ENCODE data around the gene TMEM9B.

Gene TMEM9B

DNA sequence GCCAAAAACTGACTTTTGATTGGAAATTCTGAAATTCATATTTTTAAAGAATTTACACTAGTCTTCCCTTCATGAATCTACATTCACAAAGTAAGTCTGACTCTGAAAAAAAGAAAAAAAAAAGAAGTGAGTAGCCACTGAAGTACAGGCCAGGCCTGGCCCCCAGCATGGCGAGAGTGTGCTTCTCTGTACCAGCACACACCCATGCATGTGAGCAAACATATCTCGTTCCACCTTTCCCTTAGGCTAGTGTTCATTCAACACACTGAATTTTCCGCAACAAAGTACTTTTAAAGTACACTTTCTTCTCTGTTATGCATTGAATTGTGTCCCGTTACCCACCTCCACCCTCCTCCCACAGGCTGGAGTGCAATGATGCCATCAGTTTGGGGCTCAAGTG lies 36.0 kb downstream of the TMEM9B start:
- no peak for DNase-seq

DNA sequence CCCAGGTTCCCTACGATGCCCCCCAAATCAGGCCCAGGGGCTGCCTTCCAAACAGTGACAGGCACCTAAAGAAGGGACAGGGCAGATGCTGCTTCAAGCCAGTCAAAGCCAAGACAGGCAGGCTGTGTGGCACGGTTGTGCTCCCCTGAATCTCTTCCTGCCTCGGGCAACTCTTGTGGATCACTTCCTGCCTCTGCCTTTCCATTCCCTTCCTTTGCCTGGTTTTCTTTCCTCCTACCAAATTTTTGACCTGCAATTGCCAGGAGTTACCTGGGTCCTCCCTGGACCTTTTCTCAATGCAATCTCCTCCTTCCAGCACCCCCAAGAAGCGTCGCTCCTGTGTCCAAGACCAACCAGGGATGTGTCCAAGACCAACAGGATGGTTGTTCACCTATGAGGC lies 37.0 kb downstream of the TMEM9B start:
- DNase-seq: no peak

DNA sequence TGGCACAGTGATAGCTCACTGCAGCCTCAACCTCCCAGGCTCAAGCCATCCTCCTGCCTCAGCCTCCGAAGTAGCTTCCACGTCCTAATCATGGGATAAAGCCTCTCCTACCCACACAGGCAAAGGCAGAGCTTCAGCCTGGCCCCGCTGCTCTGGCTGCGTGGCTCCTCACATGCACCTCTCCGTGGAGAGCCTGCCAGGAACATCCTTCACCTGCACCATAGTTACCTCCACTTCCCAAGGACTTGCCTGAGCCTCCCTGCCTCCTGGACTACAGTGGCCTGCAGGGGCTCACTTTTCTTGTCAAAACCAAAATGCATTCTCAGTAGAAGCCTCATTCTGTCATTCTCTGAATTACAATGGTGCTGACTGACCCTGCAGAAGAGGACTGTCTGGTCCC lies 38.0 kb downstream of the TMEM9B start:
- DNase-seq: no peak

DNA sequence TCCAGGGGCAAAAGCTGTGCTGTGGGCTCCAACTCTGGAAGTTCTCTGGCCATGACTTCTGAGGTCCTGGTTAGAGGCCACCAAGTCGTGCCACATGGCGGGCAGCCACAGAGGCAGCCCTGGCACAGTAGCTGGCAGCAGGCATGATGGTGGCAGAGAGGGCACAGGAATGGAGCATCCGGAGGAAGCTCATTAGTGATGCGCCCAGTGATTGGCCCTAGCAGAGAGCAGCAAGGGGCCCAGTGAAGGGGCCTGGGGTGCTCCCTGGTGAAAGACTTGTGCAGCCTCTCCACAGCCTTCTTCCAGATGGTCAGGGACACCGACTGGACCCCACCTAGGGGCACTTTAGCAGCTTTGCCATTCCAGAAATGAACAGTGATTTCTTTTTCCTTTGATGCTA lies 38.5 kb downstream of the TMEM9B start:
- no peak for DNase-seq

DNA sequence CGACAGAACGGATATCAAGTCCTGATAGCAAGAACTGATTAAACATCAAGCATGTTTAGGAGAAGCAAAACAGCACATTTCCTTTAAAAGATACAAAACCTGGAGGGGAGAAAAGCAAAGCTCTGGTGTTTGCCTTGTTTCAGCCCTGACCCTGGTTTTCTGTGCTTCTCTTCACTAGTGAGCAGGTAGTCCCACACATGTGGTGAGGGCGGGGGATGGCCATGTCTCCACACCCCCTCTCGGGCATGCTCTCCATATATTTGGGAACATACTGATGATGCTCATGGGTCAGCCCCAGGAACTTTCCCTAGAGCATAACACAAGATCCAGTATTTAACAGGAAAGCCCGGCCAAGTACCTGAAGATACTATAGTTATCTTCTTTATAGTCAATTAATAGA lies 41.6 kb downstream of the TMEM9B start:
- no peak for DNase-seq

DNA sequence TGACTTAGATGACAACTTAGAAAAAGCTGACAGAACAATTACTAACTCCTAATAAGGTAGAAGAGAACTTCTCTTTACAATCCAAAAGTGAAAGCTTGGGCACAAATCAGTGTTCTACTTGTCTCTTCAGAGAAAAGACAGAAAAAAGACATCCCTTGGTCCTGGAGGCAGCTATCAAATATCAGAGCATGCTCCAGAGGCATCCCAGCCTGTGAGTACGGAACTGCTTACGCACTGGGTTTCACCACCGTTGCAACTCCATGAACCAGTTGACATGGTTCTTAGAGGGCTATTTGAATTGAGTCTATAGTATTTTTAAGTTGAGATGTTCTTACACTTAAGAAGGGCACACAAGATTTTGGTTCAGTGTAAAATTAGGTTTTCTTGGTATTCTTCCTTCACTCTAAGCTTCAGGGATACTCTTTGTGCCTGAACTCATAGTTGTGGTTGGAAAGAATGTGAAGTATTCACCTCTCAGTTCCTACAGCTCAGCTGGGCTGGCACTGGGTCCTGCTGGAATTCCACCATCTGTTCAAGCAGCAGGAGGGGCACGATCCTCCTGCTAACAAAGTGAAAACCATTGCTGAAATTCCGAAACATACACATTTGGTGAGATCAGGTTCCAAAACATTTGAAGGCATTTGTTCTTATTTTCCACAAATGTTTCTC lies 47.0 kb downstream of the TMEM9B start:
- DNase-seq: no peak

DNA sequence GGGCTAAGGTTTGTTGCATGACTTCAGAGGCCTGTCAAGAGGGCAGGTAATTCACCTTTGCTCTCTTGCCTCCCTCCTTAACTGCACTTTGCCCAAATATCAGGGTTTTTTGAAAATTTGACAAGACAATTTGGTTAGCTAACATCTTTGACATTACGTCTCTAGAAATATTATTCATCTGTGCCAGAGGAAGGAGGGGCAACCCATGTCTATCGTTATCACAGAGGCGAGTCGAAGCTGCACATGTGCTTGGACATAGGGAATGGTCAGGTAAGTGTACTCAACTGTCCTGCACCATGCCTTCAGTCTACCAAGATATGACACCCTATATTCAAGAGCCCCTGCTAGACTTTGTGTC lies 49.6 kb downstream of the TMEM9B start:
- DNase-seq: no peak

DNA sequence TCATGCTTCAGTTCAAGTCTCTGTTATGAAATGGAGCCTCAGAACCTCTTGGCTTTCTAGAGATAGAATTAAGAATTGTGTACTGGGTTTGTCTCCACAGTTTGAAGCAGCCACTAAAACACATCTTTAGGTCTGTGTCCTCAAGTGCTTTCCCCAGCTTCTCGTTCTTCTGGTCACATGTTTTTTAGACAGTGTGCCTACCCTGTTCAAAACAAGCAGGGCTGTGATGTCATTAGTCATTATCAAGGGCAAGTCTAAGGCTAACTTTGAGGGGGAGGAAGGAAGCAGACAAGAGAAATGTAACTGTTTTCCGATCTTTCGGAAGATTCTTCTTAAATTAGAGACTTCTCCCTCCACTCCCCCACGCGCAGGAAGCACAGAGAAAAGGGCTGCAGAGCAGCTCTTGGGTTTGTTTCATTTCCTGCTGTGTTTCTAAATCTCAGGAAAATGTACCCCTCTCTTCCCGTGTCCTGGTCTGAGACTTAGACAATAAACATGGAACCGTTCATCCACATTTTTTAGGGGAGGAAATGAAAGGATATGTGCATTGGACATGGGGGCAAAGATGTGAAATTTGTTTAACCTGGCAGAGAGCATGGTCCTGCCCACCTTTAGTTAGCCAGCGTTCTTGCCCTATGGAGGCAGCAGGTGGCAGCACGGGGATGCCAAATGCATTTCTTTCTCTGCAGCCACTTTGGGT lies 50.1 kb downstream of the TMEM9B start:
- no peak for DNase-seq

DNA sequence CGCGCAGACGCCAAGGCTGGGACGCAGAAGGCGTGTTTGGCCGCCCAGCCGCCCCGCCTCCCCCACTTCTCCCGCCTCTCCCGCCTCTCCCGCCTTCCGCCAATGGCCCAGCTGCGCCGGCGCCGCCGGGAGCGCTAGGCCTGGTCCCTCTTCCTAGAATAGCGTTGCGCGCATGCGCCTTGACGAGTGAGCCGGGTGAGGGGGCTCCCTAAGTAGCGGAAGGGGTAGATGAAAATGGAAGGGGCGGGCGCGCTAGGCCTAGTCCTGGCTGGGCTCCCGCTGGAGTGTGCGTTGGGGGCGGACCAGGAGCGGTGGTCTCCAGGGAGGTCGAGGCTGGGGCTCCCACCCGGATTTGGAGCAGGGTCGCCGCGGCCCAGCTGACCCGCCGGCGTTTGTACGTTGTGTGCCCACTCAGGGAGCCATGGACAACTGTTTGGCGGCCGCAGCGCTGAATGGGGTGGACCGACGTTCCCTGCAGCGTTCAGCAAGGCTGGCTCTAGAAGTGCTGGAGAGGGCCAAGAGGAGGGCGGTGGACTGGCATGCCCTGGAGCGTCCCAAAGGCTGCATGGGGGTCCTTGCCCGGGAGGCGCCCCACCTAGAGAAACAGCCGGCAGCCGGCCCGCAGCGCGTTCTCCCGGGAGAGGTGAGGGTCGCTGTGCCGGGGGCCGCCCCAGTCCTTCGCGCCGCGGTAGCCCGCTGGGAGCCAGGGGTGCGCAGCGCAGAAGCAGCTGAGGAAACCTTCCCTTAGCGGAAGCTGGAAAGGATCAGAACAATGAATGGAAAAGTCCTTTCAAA lies 53.0 kb downstream of the TMEM9B start, which contains the start of gene AKIP1:
AKIP1 (plus strand) TSS at position 161 of the 795 bp plus-strand sequence; CDS start at position 422, 261 bp downstream.
- peak; percentile 63 for DNase-seq

DNA sequence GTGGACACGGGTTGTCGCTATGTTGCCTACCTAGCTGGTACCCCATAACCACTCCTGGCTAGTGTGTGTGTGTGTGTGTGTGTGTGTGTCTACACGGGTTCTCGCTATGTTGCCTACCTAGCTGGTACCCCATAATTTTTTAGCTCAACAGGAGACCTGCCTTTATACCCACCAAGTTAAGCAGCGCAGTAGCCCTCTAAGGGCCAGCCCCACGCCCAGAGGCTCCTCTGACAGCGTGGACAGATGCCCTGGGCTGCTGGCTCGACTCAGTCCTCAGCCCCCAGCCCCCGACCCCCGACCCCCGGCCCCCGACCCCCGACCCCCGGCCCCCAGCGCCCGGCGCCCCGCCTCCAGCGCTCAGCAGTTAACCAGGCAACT lies 53.6 kb downstream of the TMEM9B start:
- no peak for DNase-seq

DNA sequence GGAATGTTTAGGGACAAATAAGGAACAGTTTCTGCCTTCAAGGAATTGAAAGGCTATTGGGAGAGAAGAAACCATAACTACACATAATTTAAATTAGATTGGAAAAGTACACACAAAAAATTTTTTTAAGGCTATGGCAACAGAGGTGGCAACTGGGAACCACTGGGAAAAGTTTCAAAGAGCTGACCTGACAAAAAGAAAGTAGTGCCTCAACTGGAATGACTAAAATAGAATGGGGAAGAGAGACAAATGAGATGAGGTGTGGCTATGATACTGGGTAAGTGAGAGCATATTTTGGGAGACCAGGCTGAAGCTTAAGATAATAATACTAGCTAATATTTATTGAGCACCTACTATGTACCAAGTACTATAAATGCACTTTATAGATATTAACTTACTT lies 56.1 kb downstream of the TMEM9B start:
- DNase-seq: no peak

DNA sequence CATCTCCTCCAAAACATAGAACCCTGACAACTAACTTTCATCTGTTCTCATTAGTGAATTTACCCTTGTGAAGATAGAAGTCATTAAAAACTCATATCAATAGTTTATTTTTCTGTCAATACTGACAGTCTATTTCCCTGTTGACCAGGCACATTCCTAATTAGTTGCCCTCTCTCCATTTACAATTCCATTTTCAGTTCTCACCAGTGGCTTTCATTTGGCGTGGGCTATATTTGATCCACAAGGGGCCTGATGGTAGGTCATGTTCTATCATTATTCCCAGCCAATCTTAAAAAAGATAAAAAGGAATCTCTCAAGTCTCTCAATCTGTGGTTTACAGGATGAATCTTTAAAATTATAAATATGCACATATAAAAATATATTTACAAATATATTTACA lies 57.1 kb downstream of the TMEM9B start:
- DNase-seq: no peak

DNA sequence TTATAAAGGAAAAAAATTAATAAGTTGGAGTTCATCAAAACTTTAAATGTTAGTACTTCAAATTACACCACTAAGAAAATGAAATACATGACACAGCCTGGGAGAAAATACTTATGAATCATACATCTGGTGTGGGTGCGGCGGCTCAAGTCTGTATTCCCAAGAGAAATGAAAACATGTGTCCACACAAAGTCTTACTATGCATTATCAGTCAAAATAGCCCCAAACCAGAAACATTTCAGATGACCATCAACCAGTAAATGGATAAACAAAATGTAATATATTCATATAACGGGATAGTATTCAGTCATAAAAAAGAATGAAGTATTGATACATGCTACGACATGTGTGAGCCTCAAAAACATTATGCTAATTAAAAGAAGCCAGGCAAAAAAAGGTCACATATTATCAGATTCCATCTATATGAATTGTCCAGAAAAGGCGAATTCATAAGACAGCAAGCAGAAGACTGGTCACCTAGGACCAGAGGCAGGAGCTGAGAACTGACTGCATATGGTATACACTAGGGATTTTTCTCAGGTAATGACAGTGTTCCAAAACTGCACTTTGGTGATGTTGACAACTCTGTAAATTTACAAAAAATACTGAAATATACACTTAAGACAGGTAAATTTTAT lies 58.6 kb downstream of the TMEM9B start:
- no peak for DNase-seq

DNA sequence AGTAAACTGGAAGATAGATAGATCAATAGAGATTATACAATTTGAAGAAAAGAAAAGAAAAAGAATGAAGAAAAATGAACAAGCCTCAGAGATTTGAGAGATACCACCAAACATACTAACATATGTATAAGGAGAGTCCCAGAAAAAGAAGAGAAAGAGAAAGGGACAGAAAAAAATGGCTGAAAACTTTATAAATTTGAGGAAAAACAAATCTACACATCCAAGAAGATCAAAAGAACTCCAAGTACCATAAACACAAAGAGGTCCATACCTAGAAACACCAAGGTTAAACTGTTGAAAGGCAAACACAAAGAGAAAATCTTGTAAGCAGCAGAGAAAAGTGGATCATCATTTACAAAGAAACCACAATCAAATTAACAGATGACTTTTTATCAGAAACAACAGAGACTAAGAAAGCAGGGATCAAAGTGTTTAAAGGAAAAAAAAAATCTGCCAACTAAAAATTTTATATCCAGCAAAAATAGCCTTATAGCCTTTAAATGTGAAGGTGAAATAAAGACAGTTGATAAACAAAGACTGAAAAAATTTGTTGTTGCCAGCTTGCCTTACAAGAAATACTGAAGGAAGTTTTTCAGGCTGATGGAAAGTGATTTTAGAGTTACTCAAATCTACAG lies 65.0 kb downstream of the TMEM9B start:
- DNase-seq: no peak
